Naive B cell (primary cell): ENCODE measurements around the gene CAPN10. TPM values are rescaled to one million over a fixed set of nuclear protein-coding genes. Genes with fewer than 3 reads are reported as not detected.
A peak's percentile ranks its signal among the peaks of the same experiment; 100 is the strongest.
"Not testable (repeated sequence)": the region's sequence is repeated elsewhere in the genome, so short reads cannot be mapped to it uniquely, and the experiment has no call there.

Source experiments
- ATAC-seq, 2 donors: fragments of 150-1000 bp; cut with Tn5 transposase; 2 replicates each; pipeline ENCODE4 v1.10.0; 2021; ENCODE audit warnings: low read depth in 2 of 2, mild to moderate bottlenecking in 2 of 2, moderate library complexity in 2 of 2
- DNase-seq: peaks from one replicate; pipeline ENCODE4 v3.0.0; 2022
- H3K27ac Mint-ChIP-seq, 6 donors: one replicate each; pipeline ENCODE4 v1.8.0; 2020 to 2022; ENCODE audit warnings: mild to moderate bottlenecking in 6 of 6, mixed read lengths in 6 of 6, moderate library complexity in 5 of 6, inconsistent platforms in 2 of 6
- H3K27me3 Mint-ChIP-seq, 3 donors: one replicate each; pipeline ENCODE4 v1.8.0; 2021 to 2022; ENCODE audit warnings: mixed read lengths in 3 of 3, mild to moderate bottlenecking in 1 of 3
- H3K36me3 Mint-ChIP-seq, 2 donors: one replicate each; pipeline ENCODE4 v1.8.0; 2020 to 2022; ENCODE audit warnings: mixed read lengths in 2 of 2, inconsistent platforms in 1 of 2, mild to moderate bottlenecking in 1 of 2
- H3K4me1 Mint-ChIP-seq, 3 donors: one replicate each; pipeline ENCODE4 v1.8.0; 2020 to 2022; ENCODE audit warnings: mixed read lengths in 3 of 3, inconsistent platforms in 1 of 3, mild to moderate bottlenecking in 1 of 3, moderate library complexity in 1 of 3
- H3K4me3 Mint-ChIP-seq, 8 donors: one replicate each; pipeline ENCODE4 v1.8.0; 2020 to 2022; ENCODE audit warnings: mild to moderate bottlenecking in 8 of 8, mixed read lengths in 8 of 8, moderate library complexity in 8 of 8, inconsistent platforms in 2 of 8
- H3K9me3 Mint-ChIP-seq, 7 donors: one replicate each; pipeline ENCODE4 v1.8.0; 2020 to 2022; ENCODE audit warnings: mixed read lengths in 7 of 7, mild to moderate bottlenecking in 5 of 7, inconsistent platforms in 2 of 7, moderate library complexity in 1 of 7
- polyA plus RNA-seq, 6 donors: library from polyadenylated mRNA; unstranded; fragments of 300-500 nt; fragmentation: Illumina TruSeq; gene quantifications; one replicate each; pipeline ENCODE4 v1.2.3, GENCODE V29; 2021; ENCODE audit warnings: low read depth in 6 of 6

CAPN10 gene
- polyA plus RNA-seq, 6 donors from 2014 or later, result 1.4 to 19.0 (median 7.5) TPM

DNA sequence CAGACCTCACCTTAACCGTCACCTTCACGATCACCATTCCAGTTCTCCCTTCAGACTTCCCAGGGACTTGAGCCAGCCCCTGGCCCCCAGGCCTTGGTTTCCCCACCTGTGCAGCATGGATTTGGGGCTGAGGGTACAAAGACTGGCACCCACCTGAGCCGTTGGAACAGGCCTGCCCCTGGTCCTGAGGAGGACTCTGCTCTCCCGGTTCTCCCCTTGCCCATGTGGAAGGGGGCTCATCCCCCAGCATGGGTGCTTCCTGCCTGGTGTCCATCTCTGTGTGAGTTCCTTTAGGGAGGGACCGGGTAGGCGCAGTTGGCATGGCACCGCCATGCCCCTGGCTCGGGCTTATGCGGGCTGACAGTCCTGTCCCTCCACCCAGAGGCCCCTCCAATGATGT is 27.9 kb downstream of the CAPN10 start:
- Mint-ChIP-seq H3K4me3 (no peak overlapping the region), H3K36me3 (peaks cover 8 to 17% of the 10 kb centered on the region in 2 donors), H3K27ac (no peak overlapping the region), H3K9me3 (peaks cover 0 to 10% (median 3%) of the 10 kb centered on the region in 7 donors), H3K27me3 (no peaks in the 10 kb centered on the region), H3K4me1 (peaks cover 0 to 5% (median 0%) of the 10 kb centered on the region in 3 donors)
- ATAC-seq, result no peak
- DNase-seq, result no peak

DNA sequence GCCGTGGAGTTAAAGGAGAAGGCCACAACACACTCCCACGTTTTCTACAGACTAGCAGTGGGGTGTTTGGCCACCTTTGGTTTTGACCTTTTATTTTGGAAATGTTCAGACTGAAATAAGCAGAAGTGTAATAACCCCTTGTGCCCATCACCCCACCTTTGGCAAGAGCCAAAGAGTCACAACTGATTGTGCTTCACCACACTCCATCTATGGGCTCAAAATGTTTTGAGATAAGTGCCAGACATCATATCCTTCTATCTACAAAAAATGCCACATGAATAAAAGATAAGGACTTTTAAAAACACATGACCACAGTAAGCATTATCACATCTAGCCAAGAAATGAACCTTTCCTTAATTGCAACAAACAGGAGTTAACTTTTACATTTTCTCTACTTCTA is 28.9 kb downstream of the CAPN10 start:
- Mint-ChIP-seq H3K9me3 (peaks cover 0 to 10% (median 3%) of the 10 kb centered on the region in 7 donors), H3K27ac (no peak overlapping the region), H3K36me3 (peaks cover 8 to 17% of the 10 kb centered on the region in 2 donors), H3K4me1 (peaks cover 0 to 11% (median 0%) of the 10 kb centered on the region in 3 donors), H3K4me3 (no peak overlapping the region), H3K27me3 (no peaks in the 10 kb centered on the region)
- ATAC-seq (no peak), DNase-seq (no peak)

DNA sequence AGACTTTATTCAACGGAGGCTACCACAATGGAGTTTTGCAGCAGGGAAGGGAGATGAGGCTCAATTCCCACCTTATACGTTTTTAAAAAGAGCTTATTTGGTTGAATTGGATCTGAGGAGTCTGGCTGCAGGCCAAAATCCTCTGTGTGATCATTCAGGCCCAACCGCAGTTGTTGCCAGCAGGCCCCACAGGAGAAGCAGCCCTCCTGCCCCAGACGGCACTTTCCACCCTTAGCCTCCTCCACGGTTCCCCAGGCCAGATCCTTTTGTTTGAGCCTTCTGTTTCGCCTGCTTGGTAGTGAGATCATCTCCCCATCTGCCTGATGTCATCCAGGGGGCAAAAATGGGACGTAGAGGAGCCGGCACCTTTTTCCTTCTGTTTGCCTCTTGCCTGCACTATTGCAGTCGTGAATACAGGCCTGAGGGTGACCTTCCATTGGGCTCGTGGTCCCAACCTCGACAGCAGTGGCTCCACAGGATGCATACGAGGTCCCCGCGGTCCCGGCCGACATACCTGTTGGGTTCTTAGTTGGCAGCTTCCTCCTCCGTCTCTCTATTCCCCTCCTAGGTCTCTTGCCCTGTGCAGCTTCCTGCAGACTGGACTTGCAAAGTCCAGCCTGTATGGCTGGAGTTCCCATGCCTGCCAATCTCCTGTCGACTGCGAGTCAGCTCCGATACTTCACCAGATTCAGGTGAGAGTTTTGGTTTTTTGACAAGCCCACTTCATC is 29.4 kb downstream of the CAPN10 start:
- Mint-ChIP-seq H3K4me1 (peaks cover 0 to 13% (median 0%) of the 10 kb centered on the region in 3 donors), H3K4me3 (peak overlapping the region in 1 of 8 donors; percentile 42), H3K36me3 (peaks cover 8 to 17% of the 10 kb centered on the region in 2 donors), H3K27me3 (no peaks in the 10 kb centered on the region), H3K9me3 (peaks cover 0 to 10% (median 3%) of the 10 kb centered on the region in 7 donors), H3K27ac (no peak overlapping the region)
- no peak for ATAC-seq
- DNase-seq, result no peak

DNA sequence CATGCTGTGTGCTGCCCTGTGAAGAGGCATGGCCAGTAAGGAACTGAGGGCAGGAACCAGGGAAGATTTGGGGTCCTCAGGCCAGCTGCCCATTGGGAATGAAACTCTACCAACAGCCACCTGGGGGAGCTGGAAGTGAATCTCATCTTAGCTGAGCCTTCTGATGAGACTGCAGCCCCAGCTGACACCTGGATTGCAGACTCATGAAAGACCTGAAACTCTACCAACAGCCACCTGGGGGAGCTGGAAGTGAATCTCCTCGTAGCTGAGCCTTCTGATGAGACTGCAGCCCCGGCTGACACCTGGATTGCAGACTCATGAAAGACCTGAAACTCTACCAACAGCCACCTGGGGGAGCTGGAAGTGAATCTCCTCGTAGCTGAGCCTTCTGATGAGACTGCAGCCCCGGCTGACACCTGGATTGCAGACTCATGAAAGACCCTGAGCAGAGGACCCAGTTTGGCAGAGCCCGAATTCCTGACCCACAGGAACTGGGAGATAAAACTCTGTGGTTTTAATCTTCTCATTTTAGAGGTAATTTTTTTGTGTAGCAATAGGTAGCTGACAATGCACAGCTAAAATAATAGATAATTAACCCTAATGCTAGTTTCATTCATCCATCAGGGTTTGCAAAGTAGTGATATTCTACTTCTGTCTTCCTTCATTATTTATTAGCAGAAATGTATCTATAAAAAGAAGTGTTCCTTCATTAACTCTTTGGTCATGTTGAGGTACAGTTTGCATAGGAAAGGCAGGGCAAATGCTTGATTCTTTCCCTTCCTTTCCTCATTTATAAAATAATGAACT is 30.5 kb downstream of the CAPN10 start:
- H3K27me3 Mint-ChIP-seq, H3K27ac Mint-ChIP-seq, ATAC-seq, DNase-seq, H3K36me3 Mint-ChIP-seq, H3K4me3 Mint-ChIP-seq: not testable (repeated sequence)
- peaks cover 0 to 12% (median 6%) of the 10 kb centered on the region in 3 donors for H3K4me1 Mint-ChIP-seq
- H3K9me3 Mint-ChIP-seq, result peaks cover 0 to 12% (median 3%) of the 10 kb centered on the region in 7 donors

DNA sequence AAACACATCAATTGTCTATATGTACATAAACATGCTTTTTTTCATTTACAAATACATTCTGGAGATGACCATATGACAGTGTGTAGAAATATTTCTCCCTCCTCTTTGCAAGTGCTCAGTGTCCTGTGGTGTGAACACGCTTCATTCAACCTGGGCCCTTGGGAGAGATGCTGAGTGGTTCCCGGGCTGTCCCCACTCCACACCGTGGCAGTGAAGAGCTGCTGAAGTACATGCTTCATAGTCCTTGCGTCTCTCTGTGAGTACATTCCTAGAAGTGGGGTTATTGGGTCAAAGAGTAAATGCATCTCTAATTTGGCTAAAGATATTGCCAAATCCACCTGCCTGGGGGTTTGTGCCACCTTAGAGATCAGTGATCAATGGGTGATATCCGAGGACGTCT is 32.2 kb downstream of the CAPN10 start:
- no peak overlapping the region for H3K4me3 Mint-ChIP-seq
- DNase-seq, result no peak
- peaks cover 0 to 12% (median 6%) of the 10 kb centered on the region in 3 donors for H3K4me1 Mint-ChIP-seq
- peak overlapping the region in 1 of 6 donors; percentile 85 for H3K27ac Mint-ChIP-seq
- H3K27me3 Mint-ChIP-seq, result peaks cover 0 to 16% (median 3%) of the 10 kb centered on the region in 3 donors
- H3K36me3 Mint-ChIP-seq, result peaks cover 7 to 8% of the 10 kb centered on the region in 2 donors
- peaks cover 0 to 12% (median 3%) of the 10 kb centered on the region in 7 donors for H3K9me3 Mint-ChIP-seq
- ATAC-seq, result no peak

DNA sequence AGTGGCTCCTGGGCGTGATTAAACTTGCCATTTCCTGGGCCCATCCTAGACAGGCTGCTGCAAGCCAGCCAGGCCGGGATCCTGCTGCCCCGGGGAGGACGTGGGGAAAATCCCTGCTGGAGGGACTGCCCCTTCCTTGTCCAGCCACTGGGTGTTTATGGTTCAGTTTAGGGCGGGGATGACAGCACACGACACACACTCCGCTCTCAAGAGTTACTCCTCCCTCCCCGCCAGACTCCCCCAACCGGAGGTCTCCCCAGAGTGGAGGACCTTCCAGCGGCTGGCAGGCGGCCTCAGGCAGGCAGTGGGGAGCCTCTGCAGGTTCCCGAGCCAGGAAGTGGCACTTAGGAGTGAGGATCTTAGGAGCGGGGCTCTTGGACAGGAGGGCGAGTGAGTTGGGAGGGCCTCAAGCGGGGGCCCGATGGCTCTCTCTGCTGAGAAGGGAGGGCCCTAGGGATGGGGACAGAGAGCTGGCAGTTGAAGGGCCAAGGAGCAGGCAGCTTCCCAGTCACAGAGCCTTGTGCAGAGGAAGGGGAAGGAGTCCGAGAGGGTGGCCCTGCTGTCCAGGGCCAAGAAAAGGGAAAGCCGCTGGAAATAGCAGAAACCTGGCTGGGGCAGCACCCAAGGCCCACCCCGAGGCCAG is 33.1 kb downstream of the CAPN10 start:
- peaks cover 7 to 12% (median 8%) of the 10 kb centered on the region in 3 donors for H3K4me1 Mint-ChIP-seq
- ATAC-seq, result no peak
- H3K9me3 Mint-ChIP-seq, result peaks cover 0 to 12% (median 3%) of the 10 kb centered on the region in 7 donors
- peaks cover 0 to 22% (median 3%) of the 10 kb centered on the region in 3 donors for H3K27me3 Mint-ChIP-seq
- H3K36me3 Mint-ChIP-seq, result peaks cover 7 to 8% of the 10 kb centered on the region in 2 donors
- peak overlapping the region in 2 of 6 donors; percentile 56 to 85 for H3K27ac Mint-ChIP-seq
- DNase-seq, result no peak
- peak overlapping the region in 1 of 8 donors; percentile 49 for H3K4me3 Mint-ChIP-seq

DNA sequence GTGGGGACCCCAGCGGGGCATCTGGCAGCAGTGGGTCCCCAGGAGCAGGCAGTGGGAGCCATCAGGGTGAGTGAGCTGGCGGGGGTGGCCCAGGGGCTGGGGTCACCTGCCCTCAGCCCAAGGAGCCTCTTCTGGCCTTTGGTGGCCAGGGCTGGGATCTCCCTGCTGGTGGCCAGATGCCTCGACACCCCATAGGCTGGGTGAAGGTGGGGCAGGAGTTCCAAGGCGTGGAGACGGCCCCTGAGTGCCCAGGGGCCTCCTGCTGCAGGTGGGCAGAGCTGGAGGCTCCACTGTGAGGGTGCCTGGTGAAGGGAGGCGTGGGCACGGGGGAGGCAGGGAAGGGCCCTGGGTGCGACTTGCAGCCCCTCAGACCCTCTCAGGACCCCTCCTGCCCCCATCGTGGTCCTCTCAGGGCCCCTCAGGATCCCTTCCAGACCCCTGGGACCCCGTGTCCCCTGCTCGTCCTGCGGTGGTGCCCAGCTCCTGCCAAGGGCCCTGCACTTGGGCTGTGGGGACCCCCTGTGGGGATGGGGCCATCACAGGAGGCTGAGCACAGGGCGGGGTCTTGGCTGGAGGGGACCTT is 33.7 kb downstream of the CAPN10 start:
- peaks cover 0 to 12% (median 3%) of the 10 kb centered on the region in 7 donors for H3K9me3 Mint-ChIP-seq
- H3K27ac Mint-ChIP-seq, result peak overlapping the region in 1 of 6 donors; percentile 86
- peaks cover 2 to 28% (median 7%) of the 10 kb centered on the region in 3 donors for H3K27me3 Mint-ChIP-seq
- peaks cover 7 to 8% of the 10 kb centered on the region in 2 donors for H3K36me3 Mint-ChIP-seq
- peaks cover 13 to 17% (median 14%) of the 10 kb centered on the region in 3 donors for H3K4me1 Mint-ChIP-seq
- DNase-seq (no peak), ATAC-seq (no peak)
- peak overlapping the region in 1 of 8 donors; percentile 49 for H3K4me3 Mint-ChIP-seq

DNA sequence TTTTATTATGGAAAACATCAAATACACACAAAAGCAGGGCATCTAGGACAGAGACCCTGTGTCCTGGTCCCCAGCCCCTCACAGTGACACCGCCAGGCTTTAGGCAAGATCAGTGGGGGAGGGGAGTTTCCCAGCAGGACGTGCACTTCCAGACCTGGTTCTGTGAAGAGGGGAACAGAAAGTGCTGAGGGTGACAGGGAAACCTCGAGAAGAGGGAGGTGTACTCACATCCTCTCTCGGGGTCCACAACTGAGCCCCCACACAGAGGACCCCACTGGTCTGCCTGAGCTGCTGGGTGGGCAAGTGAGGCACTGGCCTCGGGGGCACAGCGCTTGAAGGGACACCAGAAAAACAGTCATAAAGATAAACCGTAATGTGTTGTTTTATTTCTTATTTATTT is 34.3 kb downstream of the CAPN10 start:
- Mint-ChIP-seq H3K27ac (peak overlapping the region in 2 of 6 donors; percentile 86 to 97), H3K4me3 (peak overlapping the region in 2 of 8 donors; percentile 77 to 96), H3K36me3 (peaks cover 7 to 8% of the 10 kb centered on the region in 2 donors), H3K27me3 (peaks cover 5 to 32% (median 7%) of the 10 kb centered on the region in 3 donors), H3K4me1 (peaks cover 17 to 21% (median 17%) of the 10 kb centered on the region in 3 donors), H3K9me3 (peaks cover 0 to 12% (median 3%) of the 10 kb centered on the region in 7 donors)
- no peak for DNase-seq
- ATAC-seq, result no peak

DNA sequence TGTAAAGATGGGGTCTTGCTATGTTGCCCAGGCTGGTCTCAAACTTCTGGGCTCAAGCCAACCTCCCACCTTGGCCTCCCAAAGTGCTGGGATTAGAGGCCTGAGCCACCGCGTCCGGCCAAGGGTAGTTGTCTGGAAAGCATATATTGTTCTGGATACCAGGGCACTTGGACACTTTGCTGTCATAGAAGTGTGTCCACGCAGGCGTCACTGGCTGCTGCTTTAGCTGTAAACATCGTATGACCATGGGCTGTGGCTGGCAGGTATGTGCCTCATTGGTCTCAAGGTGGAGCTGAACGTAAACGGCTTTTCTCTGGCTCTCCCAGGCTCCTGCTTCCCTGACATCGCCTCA is 35.5 kb downstream of the CAPN10 start:
- peaks cover 0 to 10% (median 2%) of the 10 kb centered on the region in 7 donors for H3K9me3 Mint-ChIP-seq
- ATAC-seq, result no peak
- peak overlapping the region in 3 of 6 donors; percentile 86 to 97 (median 97) for H3K27ac Mint-ChIP-seq
- peaks cover 17 to 28% (median 25%) of the 10 kb centered on the region in 3 donors for H3K4me1 Mint-ChIP-seq
- peak overlapping the region in 5 of 8 donors; percentile 42 to 96 (median 77) for H3K4me3 Mint-ChIP-seq
- peaks cover 7 to 8% of the 10 kb centered on the region in 2 donors for H3K36me3 Mint-ChIP-seq
- DNase-seq, result no peak
- H3K27me3 Mint-ChIP-seq, result peaks cover 5 to 32% (median 7%) of the 10 kb centered on the region in 3 donors

DNA sequence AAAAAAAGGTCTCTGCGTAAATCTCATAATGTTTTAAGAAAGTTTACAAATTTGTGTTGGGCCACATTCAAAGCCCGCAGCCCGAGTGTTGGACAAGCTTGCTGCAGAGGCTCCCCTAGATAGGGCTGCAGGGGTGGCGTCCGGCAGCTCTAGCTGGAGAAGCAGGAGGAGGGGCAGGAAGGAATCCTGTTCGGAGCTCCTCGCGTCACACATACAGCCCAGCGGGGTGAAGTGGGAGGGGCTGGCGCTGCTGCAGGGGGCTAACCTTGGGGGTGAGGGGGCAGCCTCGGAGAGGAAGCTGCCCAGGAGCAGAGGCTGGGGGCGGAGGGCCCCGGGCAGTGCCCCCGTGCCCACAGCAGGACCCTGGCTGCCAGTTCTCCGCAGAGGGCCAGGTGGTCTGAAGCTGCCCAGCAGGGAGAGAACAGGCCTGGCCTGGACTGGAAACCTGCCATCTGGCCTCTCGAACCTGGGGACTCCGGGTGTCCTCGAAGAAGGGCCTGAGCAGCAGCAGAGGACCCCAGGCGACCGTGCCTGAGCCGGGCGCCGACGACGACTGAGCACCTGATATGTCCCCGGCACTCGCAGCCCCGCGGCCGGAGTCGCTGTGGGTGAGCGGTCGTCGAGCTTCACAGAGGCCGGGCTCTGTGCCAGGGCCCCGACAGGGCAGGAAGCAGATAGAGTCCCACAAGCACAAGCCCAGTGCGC is 36.1 kb downstream of the CAPN10 start:
- Mint-ChIP-seq H3K4me1 (peaks cover 17 to 28% (median 26%) of the 10 kb centered on the region in 3 donors), H3K9me3 (peaks cover 0 to 10% (median 2%) of the 10 kb centered on the region in 7 donors), H3K27ac (peak overlapping the region in 4 of 6 donors; percentile 86 to 97 (median 92)), H3K36me3 (peaks cover 7% of the 10 kb centered on the region in 2 donors), H3K4me3 (peak overlapping the region in 4 of 8 donors; percentile 36 to 96 (median 79)), H3K27me3 (peaks cover 5 to 32% (median 7%) of the 10 kb centered on the region in 3 donors)
- ATAC-seq (no peak), DNase-seq (peak; percentile 27)

DNA sequence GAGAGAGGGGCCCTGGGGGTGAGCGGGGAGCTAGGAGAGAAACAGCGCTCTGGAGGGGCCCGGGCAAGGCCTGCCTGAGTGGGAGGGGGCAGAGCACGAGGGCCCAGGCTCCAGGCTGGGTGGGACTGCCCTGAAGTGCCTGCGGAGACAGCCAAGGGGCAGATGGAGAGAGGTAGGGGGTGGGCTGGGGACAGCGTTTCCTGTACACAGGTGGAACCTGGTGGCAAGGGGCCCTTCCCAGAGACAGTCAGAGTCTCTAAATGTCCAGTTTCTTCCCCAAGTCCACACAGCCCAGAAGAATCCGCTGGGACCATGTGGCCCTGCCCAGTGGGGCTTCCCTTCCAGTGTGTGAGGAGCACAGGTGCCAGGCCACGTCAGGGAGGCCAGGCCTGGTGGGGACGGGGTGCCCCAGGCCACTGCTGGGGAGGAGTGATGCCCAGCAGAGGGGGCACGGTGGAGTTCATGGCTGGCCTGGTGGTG is 37.0 kb downstream of the CAPN10 start:
- H3K9me3 Mint-ChIP-seq, result peaks cover 0 to 9% (median 0%) of the 10 kb centered on the region in 7 donors
- H3K4me3 Mint-ChIP-seq, result peak overlapping the region in 1 of 8 donors; percentile 87
- ATAC-seq (no peak), DNase-seq (no peak)
- peaks cover 17 to 28% (median 26%) of the 10 kb centered on the region in 3 donors for H3K4me1 Mint-ChIP-seq
- H3K27me3 Mint-ChIP-seq, result peaks cover 5 to 32% (median 7%) of the 10 kb centered on the region in 3 donors
- peaks cover 0 to 6% of the 10 kb centered on the region in 2 donors for H3K36me3 Mint-ChIP-seq
- H3K27ac Mint-ChIP-seq, result peak overlapping the region in 3 of 6 donors; percentile 19 to 96 (median 92)
